Uterus (tissue), 4 donors: ENCODE results near the gene PSD. TPM values are rescaled to one million over a fixed set of nuclear protein-coding genes. Genes with fewer than 3 reads are reported as not detected.

Source experiments
- DNase-seq, 2 donors: peaks; one replicate each; pipeline ENCODE4 v3.0.0-alpha.2; 2019 to 2020
- H3K27ac ChIP-seq, 2 donors: fragments of 200-600 bp; sonication (generic); 1 replicate in 1 of 2; 2 replicates in 1 of 2; pipeline ENCODE4 v1.5.1; 2016 to 2018
- H3K27me3 ChIP-seq, 2 donors: fragments of 200-600 bp; sonication (generic); one replicate each; pipeline ENCODE4 v1.5.1; 2018 to 2019; ENCODE audit warnings: control low read depth in 1 of 2
- H3K36me3 ChIP-seq, 2 donors: fragments of 200-600 bp; sonication (generic); one replicate each; pipeline ENCODE4 v1.5.1; 2019; ENCODE audit warnings: control low read depth in 1 of 2
- H3K4me1 ChIP-seq, 2 donors: fragments of 200-600 bp; sonication (generic); one replicate each; pipeline ENCODE4 v1.5.1; 2018 to 2019; ENCODE audit warnings: control low read depth in 1 of 2
- H3K4me3 ChIP-seq, 2 donors: fragments of 200-600 bp; sonication (generic); 1 replicate in 1 of 2; 2 replicates in 1 of 2; pipeline ENCODE4 v1.5.1; 2018 to 2019; ENCODE audit warnings: mild to moderate bottlenecking in 1 of 2
- H3K9me3 ChIP-seq, 2 donors: fragments of 200-600 bp; sonication (generic); one replicate each; pipeline ENCODE4 v1.5.1; 2019; ENCODE audit warnings: control low read depth in 1 of 2
- CTCF ChIP-seq, 4 experiments: fragments of 200-600 bp in 2 of 4; fragments of 450-650 bp in 2 of 4; sonication (generic) in 2 of 4; IDR thresholded peaks; one replicate each; pipeline ENCODE4 v1.5.1; 2016 to 2019; ENCODE audit warnings: antibody characterized with exemption in 4 of 4, mild to moderate bottlenecking in 2 of 4, moderate library complexity in 1 of 4
- POLR2A ChIP-seq, 2 donors: fragments of 450-650 bp; IDR thresholded peaks; one replicate each; pipeline ENCODE4 v1.6.1; 2016; ENCODE audit warnings: antibody characterized with exemption in 2 of 2, mild to moderate bottlenecking in 1 of 2, moderate library complexity in 1 of 2
- intact Hi-C: fragments of 100-400 bp; cut with DNase I; formaldehyde crosslinking; loops from one replicate; pipeline ENCODE4 v1.15.1; 2023; ENCODE audit warnings: low total_unique reads
- total RNA-seq, 4 donors: library from RNA; depleted of rRNA in 3 of 4; stranded (reverse); fragments of >200 nt in 3 of 4; gene quantifications; one replicate each; pipeline versions ENCODE4 v1.1.0 to v1.2.4, GENCODE V29; 2014 to 2023
- donor health status: DM: yes; HTN: yes; CAD: no.

The PSD gene
- 100 to 1,000 TPM in 1 of 4 donors, 10 to 100 TPM in 2, not detected in 1; 31.3 to 114 (median 37.3) TPM for total RNA-seq

GRCh38 chr10:102418622-102419268 lies at the start of gene PSD:
TSS of gene PSD (minus strand) at chr10:102418785. CDS start at chr10:102417038, 1,747 bp downstream.
- H3K4me3 ChIP-seq: peak within 1 kb of the TSS; percentile 79 to 92
- intact Hi-C loops: no loop called here
- peaks cover 0 to 11% of the 10 kb centered on the region in 2 donors for H3K4me1 ChIP-seq
- no peak for TF ChIP-seq CTCF (IDR thresholded peaks at IDR 0.05)
- TF ChIP-seq POLR2A (IDR thresholded peaks at IDR 0.05): no peak
- no peaks in the 10 kb centered on the region for H3K36me3 ChIP-seq
- peaks cover 0 to 21% of the 10 kb centered on the region in 2 donors for H3K27me3 ChIP-seq
- DNase-seq: no peak
- no peaks in the 10 kb centered on the region for H3K9me3 ChIP-seq
- H3K27ac ChIP-seq: no peak within 1 kb of the TSS

- Histone ChIP-seq H3K9me3 (no peaks in the 10 kb centered on the region), H3K27ac (no peak overlapping the region), H3K27me3 (no peaks in the 10 kb centered on the region), H3K4me1 (no peaks in the 10 kb centered on the region), H3K36me3 (no peaks in the 10 kb centered on the region), H3K4me3 (no peak overlapping the region)
- TF ChIP-seq POLR2A (IDR thresholded peaks at IDR 0.05): no peak
- no peak for TF ChIP-seq CTCF (IDR thresholded peaks at IDR 0.05)
- DNase-seq: no peak
- intact Hi-C loops: no loop called here
Measured at GRCh38 chr10:102467971-102468438, 49.4 kb upstream of the PSD start.

- Histone ChIP-seq H3K27me3 (no peaks in the 10 kb centered on the region), H3K4me1 (no peaks in the 10 kb centered on the region), H3K27ac (no peak overlapping the region), H3K4me3 (no peak overlapping the region), H3K36me3 (no peaks in the 10 kb centered on the region), H3K9me3 (no peaks in the 10 kb centered on the region)
- no peak for DNase-seq
- TF ChIP-seq POLR2A (IDR thresholded peaks at IDR 0.05) (no peak), CTCF (IDR thresholded peaks at IDR 0.05) (no peak)
- intact Hi-C loops: no loop called here
Measured at GRCh38 chr10:102467318-102467717, 48.7 kb upstream of the PSD start.

GRCh38 chr10:102465466-102465865 lies 46.9 kb upstream of the PSD start:
- no peak for DNase-seq
- Histone ChIP-seq H3K9me3 (no peaks in the 10 kb centered on the region), H3K27me3 (no peaks in the 10 kb centered on the region), H3K4me1 (peaks cover 0 to 4% of the 10 kb centered on the region in 2 donors), H3K4me3 (no peak overlapping the region), H3K27ac (no peak overlapping the region), H3K36me3 (no peaks in the 10 kb centered on the region)
- intact Hi-C loops: no loop called here
- TF ChIP-seq POLR2A (IDR thresholded peaks at IDR 0.05) (no peak), CTCF (IDR thresholded peaks at IDR 0.05) (no peak)

GRCh38 chr10:102463983-102464382 lies 45.4 kb upstream of the PSD start:
- no peaks in the 10 kb centered on the region for H3K9me3 ChIP-seq
- DNase-seq: no peak
- H3K4me3 ChIP-seq: no peak overlapping the region
- H3K36me3 ChIP-seq: no peaks in the 10 kb centered on the region
- no peaks in the 10 kb centered on the region for H3K27me3 ChIP-seq
- TF ChIP-seq POLR2A (IDR thresholded peaks at IDR 0.05) (no peak), CTCF (IDR thresholded peaks at IDR 0.05) (no peak)
- intact Hi-C loops: no loop called here
- H3K4me1 ChIP-seq: peaks cover 0 to 4% of the 10 kb centered on the region in 2 donors
- no peak overlapping the region for H3K27ac ChIP-seq
